GM18951 (cell line): ENCODE measurements around the gene GID8.

Experiments used
- POLR2A ChIP-seq: IDR thresholded peaks from 4 replicates; pipeline ENCODE4 v1.6.1; 2011; ENCODE audit warnings: mild to moderate bottlenecking; ENCODE audit not compliant: insufficient read length, insufficient read depth; ENCODE audit errors: extremely low read depth
- in situ Hi-C: fragments of 300-500 bp; cut with MboI; formaldehyde crosslinking; loops from one replicate; pipeline ENCODE4 v1.12.0; 2022; ENCODE audit warnings: low sequenced_read_pairs, mixed read lengths, inconsistent platforms; ENCODE audit not compliant: unreplicated experiment

GID8 gene

GRCh38 chr20:62938105-62938888, at the start of gene GID8:
Gene GID8, plus strand, starts transcription at chr20:62938147. Its CDS starts 3,356 bp downstream, at chr20:62941503.
- peak; percentile 43 for TF ChIP-seq POLR2A
- in situ Hi-C loops, result no loop called here

- TF ChIP-seq POLR2A, result no peak
- in situ Hi-C loops, result no loop called here
Observed at GRCh38 chr20:62888406-62888805, 49.5 kb upstream of the GID8 start.

GRCh38 chr20:62888910-62889309, 49.0 kb upstream of the GID8 start:
- in situ Hi-C loops, result no loop called here
- TF ChIP-seq POLR2A, result no peak

DNA sequence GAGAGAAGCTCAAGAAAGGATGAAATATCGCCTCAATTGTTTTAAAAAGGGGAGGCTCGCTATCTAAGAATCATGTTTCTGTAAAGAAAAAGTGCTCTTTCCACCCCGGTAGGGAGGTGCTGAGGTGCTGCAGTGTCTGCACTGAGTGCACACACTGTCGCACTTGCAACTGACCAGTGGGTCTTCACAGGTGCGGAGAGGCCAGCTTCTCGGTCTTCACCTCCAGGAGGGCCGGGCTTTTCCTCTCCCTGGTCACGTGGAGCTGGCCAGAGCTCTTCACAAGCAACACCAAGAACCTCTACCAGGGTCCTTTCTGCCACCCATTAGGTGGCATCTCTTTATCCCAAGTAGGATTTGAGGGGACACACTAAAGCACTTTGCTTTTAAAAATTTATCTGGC, 48.5 kb upstream of the GID8 start:
- no peak for TF ChIP-seq POLR2A
- in situ Hi-C loops, result no loop called here

GRCh38 chr20:62889871-62890270, 48.1 kb upstream of the GID8 start:
- in situ Hi-C loops, result no loop called here
- no peak for TF ChIP-seq POLR2A

DNA sequence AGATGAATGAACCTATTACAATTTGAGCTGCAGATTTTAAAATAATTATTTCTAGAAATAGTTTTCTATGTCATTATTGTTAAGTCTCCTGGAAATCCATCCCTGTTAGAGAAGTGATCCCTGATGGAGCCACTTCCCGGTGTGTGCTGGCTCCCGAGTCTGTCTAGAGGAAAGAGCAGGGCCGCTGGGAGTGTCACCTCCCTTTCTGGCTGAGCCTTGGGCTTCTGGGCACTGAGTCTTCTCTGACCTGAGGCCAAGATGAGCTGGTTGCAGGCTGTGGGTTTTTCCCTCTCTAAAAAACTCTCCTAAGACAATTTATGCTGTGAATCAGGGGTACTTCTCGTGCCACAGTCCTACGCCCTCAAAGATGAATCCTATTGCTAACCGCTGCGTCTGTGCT, 47.5 kb upstream of the GID8 start:
- no peak for TF ChIP-seq POLR2A
- in situ Hi-C loops, result no loop called here

DNA sequence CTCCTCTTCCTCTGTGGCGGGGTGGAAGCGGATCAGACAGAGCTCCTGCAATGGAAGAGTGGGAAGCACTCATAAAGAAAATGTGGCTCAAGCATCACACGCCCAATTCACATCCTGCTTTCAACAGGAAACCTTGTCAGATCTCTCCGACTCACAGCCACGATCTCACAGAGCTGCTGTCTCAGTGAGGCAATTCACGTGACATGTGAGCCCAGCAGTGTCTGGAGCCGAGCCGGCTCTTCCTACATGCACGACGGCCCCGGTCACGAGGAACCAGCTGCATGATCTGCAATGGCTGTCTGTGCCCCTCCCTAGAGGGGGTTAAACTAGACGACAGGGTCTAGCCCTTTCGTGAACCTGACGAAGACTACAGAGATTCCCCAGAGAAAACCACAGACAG, 46.8 kb upstream of the GID8 start:
- TF ChIP-seq POLR2A, result no peak
- in situ Hi-C loops, result no loop called here

DNA sequence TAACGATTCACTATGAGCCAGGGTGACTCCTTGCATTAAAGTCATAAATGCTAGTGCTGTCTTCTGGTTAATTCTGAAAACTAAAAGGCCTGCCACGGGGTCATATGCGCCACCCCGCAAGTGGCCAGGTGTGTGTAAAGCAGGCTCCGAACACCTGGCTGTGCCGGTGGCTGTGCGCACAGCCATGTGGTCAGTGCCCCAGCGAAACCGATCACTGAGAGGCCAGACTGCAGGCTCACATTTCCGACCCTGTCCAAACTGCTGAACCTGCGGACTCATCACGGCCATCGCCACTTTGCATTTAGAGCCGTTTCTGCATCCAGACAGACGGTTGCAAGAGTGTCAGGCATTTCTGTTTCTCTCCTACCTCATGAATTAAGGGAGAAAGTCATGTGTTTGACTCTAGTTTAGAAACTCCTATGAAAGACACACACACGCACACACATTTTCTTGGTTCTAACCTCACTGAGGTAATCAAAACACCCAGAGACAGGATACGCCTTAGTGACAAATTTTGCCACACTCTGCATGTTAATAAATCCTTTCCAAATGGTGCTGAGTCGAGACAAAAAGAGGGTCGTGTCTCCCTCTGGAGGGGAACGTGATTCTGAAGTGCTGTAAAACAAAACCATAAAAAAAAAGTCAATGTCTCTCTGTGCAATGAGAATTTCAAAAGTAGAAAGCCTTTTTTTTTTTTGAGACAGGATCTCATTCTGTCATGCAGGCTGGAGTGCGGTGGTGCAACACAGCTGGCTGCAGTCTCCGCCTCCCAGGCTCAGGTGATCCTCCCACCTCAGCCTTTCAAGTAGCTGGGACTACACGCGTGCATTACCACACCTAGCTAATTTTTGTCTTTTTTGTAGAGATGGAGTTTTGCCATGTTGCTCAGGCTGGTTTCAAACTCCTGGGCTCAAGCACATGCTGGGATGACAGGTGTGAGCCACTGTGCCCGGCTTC, 45.3 kb upstream of the GID8 start:
- no peak for TF ChIP-seq POLR2A
- in situ Hi-C loops, result no loop called here

- no peak for TF ChIP-seq POLR2A
- in situ Hi-C loops, result no loop called here
Observed at GRCh38 chr20:62893700-62894099, 44.2 kb upstream of the GID8 start.

- in situ Hi-C loops, result no loop called here
- TF ChIP-seq POLR2A, result no peak
Observed at GRCh38 chr20:62894261-62894660, 43.7 kb upstream of the GID8 start.

- no peak for TF ChIP-seq POLR2A
- in situ Hi-C loops, result no loop called here
Observed at GRCh38 chr20:62895539-62895938, 42.4 kb upstream of the GID8 start.

DNA sequence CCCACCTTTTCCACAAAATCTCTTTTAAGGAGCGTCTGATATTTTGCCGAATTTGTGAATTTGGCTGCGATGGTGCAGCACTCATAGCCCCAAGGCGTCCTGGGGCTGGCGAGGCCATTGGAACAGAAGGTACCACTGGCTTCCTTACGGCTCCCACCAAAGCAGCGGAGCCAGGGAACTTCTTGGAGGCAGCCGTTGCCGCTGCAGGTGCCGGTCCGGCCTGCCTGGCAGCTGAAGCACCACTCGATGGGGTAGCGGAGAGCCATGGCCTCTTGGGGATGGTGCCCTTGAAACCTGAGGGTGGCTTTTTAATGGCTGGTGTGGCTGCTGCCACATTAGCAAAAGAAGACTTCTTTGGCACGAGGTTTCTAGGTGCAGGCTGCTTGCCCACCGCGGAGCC, 41.4 kb upstream of the GID8 start:
- in situ Hi-C loops, result no loop called here
- TF ChIP-seq POLR2A, result no peak

- in situ Hi-C loops, result no loop called here
- no peak for TF ChIP-seq POLR2A
Observed at GRCh38 chr20:62897666-62898065, 40.3 kb upstream of the GID8 start.
